Measurements from ENCODE around the gene SART3. TPM values are rescaled to one million over a fixed set of nuclear protein-coding genes. Genes with fewer than 3 reads are reported as not detected.

The SART3 gene
- total and polyA plus RNA-seq, 4 donors: 5.9 to 37.1 (median 23.5) TPM

- Histone ChIP-seq H3K27me3 (ENCODE audit: control insufficient read depth in 4 of 4, insufficient read depth in 4 of 4, low read length in 3 of 4) (no peaks in the 10 kb centered on the region), H3K9ac (ENCODE audit: low read depth in 1 of 2, low read length in 2 of 2) (no peak overlapping the region), H3K4me1 (ENCODE audit: control insufficient read depth in 4 of 4, insufficient read depth in 4 of 4, low read length in 3 of 4) (no peaks in the 10 kb centered on the region), H3K4me3 (ENCODE audit: low read depth in 1 of 3, low read length in 3 of 3) (no peak overlapping the region), H3K36me3 (ENCODE audit: control insufficient read depth in 4 of 4, insufficient read depth in 3 of 4, low read depth in 1 of 4, low read length in 3 of 4) (peaks cover 12 to 80% (median 77%) of the 10 kb centered on the region in 4 donors), H3K27ac (ENCODE audit: low read depth in 1 of 2, low read length in 2 of 2) (no peak overlapping the region), H3K9me3 (ENCODE audit: control insufficient read depth in 4 of 4, low read length in 3 of 4) (no peaks in the 10 kb centered on the region)
- WGBS: 91% methylated on average over 5 of the region's 5 CpGs
- no peak for DNase-seq (ENCODE audit: low spot score)
- TF ChIP-seq EGR1 (IDR thresholded peaks at IDR 0.05; ENCODE audit: low read depth in 2 of 2): no peak
- TF ChIP-seq GABPA (IDR thresholded peaks at IDR 0.05 in 1 of 2, conservative IDR thresholded peaks at IDR 0.05 in 1 of 2): no peak
- no peak for TF ChIP-seq FOXA2 (IDR thresholded peaks at IDR 0.05)
- TF ChIP-seq HNF4A (conservative IDR thresholded peaks at IDR 0.05): no peak
- TF ChIP-seq REST (IDR thresholded peaks at IDR 0.05): no peak
- TF ChIP-seq ZBTB33 (IDR thresholded peaks at IDR 0.05): no peak
- no peak for TF ChIP-seq YY1 (IDR thresholded peaks at IDR 0.05)
- no peak for TF ChIP-seq RAD21 (IDR thresholded peaks at IDR 0.05)
- no peak for TF ChIP-seq SP1 (IDR thresholded peaks at IDR 0.05)
- no peak for TF ChIP-seq MAX (IDR thresholded peaks at IDR 0.05)
- TF ChIP-seq CTCF (IDR thresholded peaks at IDR 0.05; ENCODE audit: low read depth, low read length, missing input control): no peak
- no peak for TF ChIP-seq ATF3 (IDR thresholded peaks at IDR 0.05)
- TF ChIP-seq NR2F2 (IDR thresholded peaks at IDR 0.05): no peak
- no peak for TF ChIP-seq FOXA1 (IDR thresholded peaks at IDR 0.05)
Measured at GRCh38 chr12:108525681-108526080, 35.3 kb downstream of the SART3 start.

- H3K9me3 ChIP-seq (ENCODE audit: control insufficient read depth in 4 of 4, low read length in 3 of 4): no peaks in the 10 kb centered on the region
- no peak for TF ChIP-seq TAF1 (conservative IDR thresholded peaks at IDR 0.05)
- no peak for TF ChIP-seq ZBTB33 (IDR thresholded peaks at IDR 0.05)
- no peak for TF ChIP-seq ATF3 (IDR thresholded peaks at IDR 0.05)
- TF ChIP-seq HNF4A (conservative IDR thresholded peaks at IDR 0.05): no peak
- no peak for TF ChIP-seq EGR1 (IDR thresholded peaks at IDR 0.05; ENCODE audit: low read depth in 2 of 2)
- no peak for TF ChIP-seq FOXA1 (IDR thresholded peaks at IDR 0.05)
- TF ChIP-seq JUND (IDR thresholded peaks at IDR 0.05): no peak
- TF ChIP-seq GABPA (IDR thresholded peaks at IDR 0.05 in 1 of 2, conservative IDR thresholded peaks at IDR 0.05 in 1 of 2): no peak
- no peak for TF ChIP-seq MAX (IDR thresholded peaks at IDR 0.05)
- no peak for TF ChIP-seq RAD21 (IDR thresholded peaks at IDR 0.05)
- no peak for TF ChIP-seq NR2F2 (IDR thresholded peaks at IDR 0.05)
- DNase-seq (ENCODE audit: low spot score): no peak
- 88% methylated on average over 14 of the region's 14 CpGs for WGBS
- H3K27ac ChIP-seq (ENCODE audit: low read depth in 1 of 2, low read length in 2 of 2): no peak overlapping the region
- no peaks in the 10 kb centered on the region for H3K27me3 ChIP-seq (ENCODE audit: control insufficient read depth in 4 of 4, insufficient read depth in 4 of 4, low read length in 3 of 4)
- H3K9ac ChIP-seq (ENCODE audit: low read depth in 1 of 2, low read length in 2 of 2): no peak overlapping the region
- no peak overlapping the region for H3K4me3 ChIP-seq (ENCODE audit: low read depth in 1 of 3, low read length in 3 of 3)
- H3K36me3 ChIP-seq (ENCODE audit: control insufficient read depth in 4 of 4, insufficient read depth in 3 of 4, low read depth in 1 of 4, low read length in 3 of 4): peaks cover 21 to 87% (median 83%) of the 10 kb centered on the region in 4 donors
- no peaks in the 10 kb centered on the region for H3K4me1 ChIP-seq (ENCODE audit: control insufficient read depth in 4 of 4, insufficient read depth in 4 of 4, low read length in 3 of 4)
Measured at GRCh38 chr12:108523365-108523764, 37.6 kb downstream of the SART3 start.

Data from liver (tissue), 9 donors.